Measurements from ENCODE around the gene RABEPK.

The RABEPK gene

GRCh38 chr9:125272697-125273096, 72.4 kb downstream of the RABEPK start:
- TF ChIP-seq, protein P1, sequence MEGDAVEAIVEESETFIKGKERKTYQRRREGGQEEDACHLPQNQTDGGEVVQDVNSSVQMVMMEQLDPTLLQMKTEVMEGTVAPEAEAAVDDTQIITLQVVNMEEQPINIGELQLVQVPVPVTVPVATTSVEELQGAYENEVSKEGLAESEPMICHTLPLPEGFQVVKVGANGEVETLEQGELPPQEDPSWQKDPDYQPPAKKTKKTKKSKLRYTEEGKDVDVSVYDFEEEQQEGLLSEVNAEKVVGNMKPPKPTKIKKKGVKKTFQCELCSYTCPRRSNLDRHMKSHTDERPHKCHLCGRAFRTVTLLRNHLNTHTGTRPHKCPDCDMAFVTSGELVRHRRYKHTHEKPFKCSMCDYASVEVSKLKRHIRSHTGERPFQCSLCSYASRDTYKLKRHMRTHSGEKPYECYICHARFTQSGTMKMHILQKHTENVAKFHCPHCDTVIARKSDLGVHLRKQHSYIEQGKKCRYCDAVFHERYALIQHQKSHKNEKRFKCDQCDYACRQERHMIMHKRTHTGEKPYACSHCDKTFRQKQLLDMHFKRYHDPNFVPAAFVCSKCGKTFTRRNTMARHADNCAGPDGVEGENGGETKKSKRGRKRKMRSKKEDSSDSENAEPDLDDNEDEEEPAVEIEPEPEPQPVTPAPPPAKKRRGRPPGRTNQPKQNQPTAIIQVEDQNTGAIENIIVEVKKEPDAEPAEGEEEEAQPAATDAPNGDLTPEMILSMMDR (IDR thresholded peaks at IDR 0.05), result no peak

DNA sequence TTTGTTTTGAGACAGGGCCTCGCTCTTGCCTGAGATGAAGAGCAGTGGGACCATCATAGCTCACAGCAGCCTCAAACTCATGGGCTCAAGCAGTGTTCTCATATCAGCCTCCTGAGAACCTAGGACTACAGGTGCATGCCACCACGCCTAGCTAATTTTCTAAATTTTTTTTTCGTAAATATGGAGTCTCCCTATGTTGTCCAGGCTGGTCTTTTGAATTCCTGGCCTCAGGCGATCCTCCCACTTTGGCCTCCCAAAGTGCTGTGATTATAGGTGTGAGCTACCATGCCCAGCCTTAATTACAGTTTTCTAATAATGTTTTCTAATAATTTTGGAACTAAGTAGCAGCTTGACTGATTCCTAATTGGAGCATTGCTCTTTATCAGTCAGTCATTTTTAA, 76.4 kb downstream of the RABEPK start:
- TF ChIP-seq, protein P1 (IDR thresholded peaks at IDR 0.05), result no peak

DNA sequence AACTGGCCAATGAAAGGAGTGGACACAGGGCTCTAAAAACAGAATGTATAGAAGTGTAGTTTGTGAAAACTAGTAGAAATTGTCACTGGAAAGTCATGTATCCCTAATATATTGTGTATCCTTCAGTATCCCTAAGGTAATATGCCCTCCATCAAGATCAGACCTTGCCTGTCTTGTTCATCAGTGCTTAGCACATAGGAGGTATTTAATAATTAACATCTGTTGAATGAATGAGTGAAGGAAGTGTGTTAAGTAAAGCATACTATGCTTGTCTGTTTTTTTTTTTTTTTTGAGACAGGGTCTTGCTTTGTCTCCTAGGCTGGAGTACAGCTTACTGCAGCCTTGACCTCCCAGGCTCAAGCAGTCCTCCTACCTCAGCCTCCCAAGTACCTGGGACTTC, 77.1 kb downstream of the RABEPK start:
- TF ChIP-seq, protein P1 (IDR thresholded peaks at IDR 0.05), result no peak

- TF ChIP-seq, protein P1 (IDR thresholded peaks at IDR 0.05), result no peak
These were observed 80.6 kb downstream of the RABEPK start for GRCh38 chr9:125280945-125281344.

All from LNCAP (cell line).